SU-DHL-6 (cell line): ENCODE results near the gene LRCH3.

Experiments used
- EZH2phosphoT487 ChIP-seq: fragments of 200-600 bp; sonication (generic), shearing (Covaris generic); conservative IDR thresholded peaks from 2 replicates; pipeline ENCODE4 v1.6.1; 2018; ENCODE audit warnings: mild to moderate bottlenecking, antibody characterized with exemption, low read length, moderate library complexity, mixed read lengths
- TF ChIP-seq, protein P1 (sequence below): fragments of 200-600 bp; sonication (generic); IDR thresholded peaks from one replicate; pipeline ENCODE4 v1.5.1; 2017; ENCODE audit warnings: antibody characterized with exemption, mild to moderate bottlenecking, low read length, moderate library complexity; ENCODE audit not compliant: insufficient read depth, poor library complexity, severe bottlenecking

DNA sequence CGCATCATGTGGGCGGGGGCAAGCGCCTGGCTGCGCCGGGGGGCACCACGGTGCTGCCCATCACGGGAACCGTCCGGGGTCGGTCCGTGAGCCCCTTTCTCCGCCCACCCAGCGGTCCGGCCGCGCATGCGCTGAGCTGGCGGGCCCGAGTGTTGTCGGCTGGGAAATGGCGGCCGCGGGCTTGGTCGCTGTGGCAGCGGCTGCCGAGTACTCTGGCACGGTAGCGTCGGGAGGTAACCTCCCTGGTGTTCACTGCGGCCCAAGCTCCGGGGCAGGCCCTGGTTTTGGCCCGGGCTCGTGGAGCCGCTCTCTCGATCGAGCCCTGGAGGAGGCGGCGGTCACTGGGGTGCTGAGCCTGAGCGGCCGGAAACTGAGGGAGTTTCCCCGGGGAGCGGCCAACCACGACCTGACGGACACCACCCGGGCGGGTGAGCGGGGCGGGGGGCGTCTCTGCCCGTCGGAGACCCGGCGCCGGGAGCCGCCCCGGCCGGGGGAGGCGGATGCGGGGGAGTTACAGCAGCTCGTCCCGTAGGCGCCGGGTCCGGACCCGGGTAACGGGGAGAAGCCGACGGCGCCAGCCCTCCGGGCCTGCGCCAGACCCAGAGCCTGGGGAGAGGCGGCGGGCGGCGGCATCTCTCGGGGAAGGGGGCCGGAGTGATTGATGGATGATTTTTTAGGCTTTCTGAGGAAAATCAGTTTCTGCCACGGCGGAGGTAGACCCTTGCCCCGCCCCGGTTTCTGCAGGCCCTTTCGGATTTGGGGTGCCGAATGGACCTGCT lies at the start of gene LRCH3:
- TF ChIP-seq, protein P1, sequence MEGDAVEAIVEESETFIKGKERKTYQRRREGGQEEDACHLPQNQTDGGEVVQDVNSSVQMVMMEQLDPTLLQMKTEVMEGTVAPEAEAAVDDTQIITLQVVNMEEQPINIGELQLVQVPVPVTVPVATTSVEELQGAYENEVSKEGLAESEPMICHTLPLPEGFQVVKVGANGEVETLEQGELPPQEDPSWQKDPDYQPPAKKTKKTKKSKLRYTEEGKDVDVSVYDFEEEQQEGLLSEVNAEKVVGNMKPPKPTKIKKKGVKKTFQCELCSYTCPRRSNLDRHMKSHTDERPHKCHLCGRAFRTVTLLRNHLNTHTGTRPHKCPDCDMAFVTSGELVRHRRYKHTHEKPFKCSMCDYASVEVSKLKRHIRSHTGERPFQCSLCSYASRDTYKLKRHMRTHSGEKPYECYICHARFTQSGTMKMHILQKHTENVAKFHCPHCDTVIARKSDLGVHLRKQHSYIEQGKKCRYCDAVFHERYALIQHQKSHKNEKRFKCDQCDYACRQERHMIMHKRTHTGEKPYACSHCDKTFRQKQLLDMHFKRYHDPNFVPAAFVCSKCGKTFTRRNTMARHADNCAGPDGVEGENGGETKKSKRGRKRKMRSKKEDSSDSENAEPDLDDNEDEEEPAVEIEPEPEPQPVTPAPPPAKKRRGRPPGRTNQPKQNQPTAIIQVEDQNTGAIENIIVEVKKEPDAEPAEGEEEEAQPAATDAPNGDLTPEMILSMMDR: no peak
- no peak for TF ChIP-seq EZH2phosphoT487
